Fibroblast of the conjunctiva (primary cell): ENCODE measurements around the gene TUSC2.
"Not testable (repeated sequence)": the region's sequence is repeated elsewhere in the genome, so short reads cannot be mapped to it uniquely, and the experiment has no call there.

ENCODE experiments used
- DNase-seq: peaks from one replicate; pipeline ENCODE4 v3.0.0-alpha.2; 2010; ENCODE audit warnings: low read depth

Gene TUSC2

GRCh38 chr3:50317300-50317699, 10.7 kb downstream of the TUSC2 start:
- no peak for DNase-seq

- DNase-seq: no peak
Measured at GRCh38 chr3:50316657-50317242, 11.3 kb downstream of the TUSC2 start.

GRCh38 chr3:50314816-50315215, 13.2 kb downstream of the TUSC2 start:
- DNase-seq: no peak

GRCh38 chr3:50314342-50314741, 13.7 kb downstream of the TUSC2 start:
- DNase-seq: no peak

GRCh38 chr3:50312041-50312440, 16.0 kb downstream of the TUSC2 start:
- DNase-seq: not testable (repeated sequence)

GRCh38 chr3:50304601-50305000, 23.4 kb downstream of the TUSC2 start:
- DNase-seq: no peak

GRCh38 chr3:50303013-50303815, 24.8 kb downstream of the TUSC2 start, which contains the start of gene HYAL1:
Gene HYAL1 (minus strand): TSS chr3:50303574. CDS start chr3:50302956, 618 bp downstream.
- DNase-seq: no peak

- DNase-seq: no peak
Measured at GRCh38 chr3:50302095-50303012, 25.7 kb downstream of the TUSC2 start.

GRCh38 chr3:50300681-50301254, 27.3 kb downstream of the TUSC2 start:
- no peak for DNase-seq

GRCh38 chr3:50299929-50300680, 27.9 kb downstream of the TUSC2 start:
- no peak for DNase-seq

GRCh38 chr3:50299638-50299928, 28.4 kb downstream of the TUSC2 start:
- DNase-seq: no peak

GRCh38 chr3:50298836-50299637, 29.0 kb downstream of the TUSC2 start, which contains the start of the genes HYAL3 and NAA80:
Gene HYAL3 (minus strand): TSS chr3:50299405. CDS start chr3:50295602, 3,803 bp downstream.
Gene NAA80 (minus strand): TSS chr3:50299405. CDS start chr3:50297463, 1,942 bp downstream.
- DNase-seq: peak; percentile 100

GRCh38 chr3:50297896-50298725, 29.9 kb downstream of the TUSC2 start:
- DNase-seq: no peak

GRCh38 chr3:50297384-50297775, 30.6 kb downstream of the TUSC2 start:
- DNase-seq: no peak

GRCh38 chr3:50296721-50297383, 31.2 kb downstream of the TUSC2 start:
- no peak for DNase-seq

- DNase-seq: no peak
Measured at GRCh38 chr3:50295553-50296431, 32.2 kb downstream of the TUSC2 start.

GRCh38 chr3:50294492-50295403, 33.3 kb downstream of the TUSC2 start:
- DNase-seq: no peak
